Measurements from ENCODE around the gene CD52. TPM values are rescaled to one million over a fixed set of nuclear protein-coding genes. Genes with fewer than 3 reads are reported as not detected.

Gene CD52
- polyA plus RNA-seq, 3 donors: 851 to 4,047 (median 2,617) TPM

DNA sequence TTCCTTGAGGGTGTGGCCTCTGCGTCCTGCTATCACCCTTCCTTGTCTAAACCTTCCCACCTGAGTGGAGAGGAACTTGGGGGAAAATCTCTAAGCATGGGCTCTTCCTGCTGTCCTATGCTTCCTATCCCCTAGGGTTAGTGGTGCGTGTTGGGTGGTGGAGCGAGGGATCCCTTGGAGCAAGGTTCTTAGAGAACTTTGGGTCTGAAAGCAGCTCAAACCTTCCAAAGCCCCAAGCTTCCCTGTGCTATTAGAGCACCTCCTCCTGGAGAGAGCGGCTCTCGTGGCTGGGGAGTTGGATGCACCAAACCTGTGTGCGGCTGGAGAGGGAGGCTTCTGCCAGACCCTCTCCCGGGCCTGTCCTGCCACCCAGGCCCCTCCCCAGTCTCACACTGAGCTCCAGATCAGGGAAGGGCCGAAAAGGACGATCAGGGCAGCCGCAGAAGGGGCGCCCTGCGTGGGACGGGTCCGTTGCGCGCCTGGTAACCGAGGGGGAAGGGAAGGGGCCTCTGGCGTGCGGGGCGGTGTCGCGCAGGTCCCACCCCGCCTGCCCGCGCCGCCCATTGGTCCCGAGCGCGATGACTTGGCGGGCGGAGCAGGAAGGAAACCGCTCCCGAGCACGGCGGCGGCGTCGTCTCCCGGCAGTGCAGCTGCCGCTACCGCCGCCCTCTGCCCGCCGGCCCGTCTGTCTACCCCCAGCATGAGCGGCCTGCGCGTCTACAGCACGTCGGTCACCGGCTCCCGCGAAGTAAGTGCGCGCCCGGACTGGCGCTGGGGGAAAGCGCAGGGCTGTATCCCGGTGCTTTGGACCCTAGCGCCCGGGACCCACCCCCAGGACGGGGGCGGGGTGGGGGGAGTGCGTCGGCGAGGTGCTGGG is 38.1 kb upstream of the CD52 start, which contains the start of gene SH3BGRL3:
SH3BGRL3 (plus strand) TSS at position 631 of the 877 bp plus-strand sequence; CDS start at position 701, 70 bp downstream.
- Mint-ChIP-seq H3K4me3 (peak within 1 kb of the TSS; percentile 91 to 92), H3K36me3 (peaks cover 50 to 68% of the 10 kb centered on the region in 2 donors), H3K27me3 (ENCODE audit: low read depth in 3 of 3) (peaks cover 0 to 7% (median 2%) of the 10 kb centered on the region in 3 donors), H3K4me1 (peaks cover 88% of the 10 kb centered on the region), H3K27ac (peak within 1 kb of the TSS; percentile 96 to 100 (median 100)), H3K9me3 (no peaks in the 10 kb centered on the region)
- Histone ChIP-seq H3K36me3 (replicated peaks in 1 of 2; ENCODE audit: control insufficient read depth in 1 of 2, insufficient read depth in 2 of 2, low read length in 2 of 2) (peaks cover 39 to 48% of the 10 kb centered on the region in 2 donors), H3K79me2 (ENCODE audit: insufficient read depth, low read length) (peaks cover 76% of the 10 kb centered on the region), H3K27me3 (ENCODE audit: control insufficient read depth in 2 of 2, insufficient read depth in 2 of 2, low read length in 2 of 2) (no peaks in the 10 kb centered on the region), H3K4me1 (ENCODE audit: control insufficient read depth in 1 of 2, insufficient read depth in 2 of 2, low read length in 2 of 2) (peaks cover 93 to 94% of the 10 kb centered on the region in 2 donors), H3K9ac (ENCODE audit: insufficient read depth, low read length, poor library complexity, severe bottlenecking) (peak within 1 kb of the TSS; percentile 96), H4K20me1 (ENCODE audit: insufficient read depth, low read length) (peaks cover 41% of the 10 kb centered on the region), H3K9me3 (replicated peaks in 1 of 2; ENCODE audit: control insufficient read depth in 1 of 2, insufficient read depth in 1 of 2, low read length in 2 of 2) (no peaks in the 10 kb centered on the region), H3K4me3 (replicated peaks in 1 of 3; ENCODE audit: low read depth in 2 of 3, low read length in 3 of 3) (peak within 1 kb of the TSS; percentile 74 to 93 (median 83)), H2AFZ (ENCODE audit: insufficient read depth, low read depth, low read length, poor library complexity, severe bottlenecking) (no peak within 1 kb of the TSS), H3K4me2 (replicated peaks; ENCODE audit: extremely low read depth, low read length, poor library complexity, severe bottlenecking) (peak within 1 kb of the TSS; percentile 92), H3K27ac (ENCODE audit: low read depth in 1 of 2, low read length in 2 of 2) (peak within 1 kb of the TSS; percentile 99 to 100)
- TF ChIP-seq, protein P1, sequence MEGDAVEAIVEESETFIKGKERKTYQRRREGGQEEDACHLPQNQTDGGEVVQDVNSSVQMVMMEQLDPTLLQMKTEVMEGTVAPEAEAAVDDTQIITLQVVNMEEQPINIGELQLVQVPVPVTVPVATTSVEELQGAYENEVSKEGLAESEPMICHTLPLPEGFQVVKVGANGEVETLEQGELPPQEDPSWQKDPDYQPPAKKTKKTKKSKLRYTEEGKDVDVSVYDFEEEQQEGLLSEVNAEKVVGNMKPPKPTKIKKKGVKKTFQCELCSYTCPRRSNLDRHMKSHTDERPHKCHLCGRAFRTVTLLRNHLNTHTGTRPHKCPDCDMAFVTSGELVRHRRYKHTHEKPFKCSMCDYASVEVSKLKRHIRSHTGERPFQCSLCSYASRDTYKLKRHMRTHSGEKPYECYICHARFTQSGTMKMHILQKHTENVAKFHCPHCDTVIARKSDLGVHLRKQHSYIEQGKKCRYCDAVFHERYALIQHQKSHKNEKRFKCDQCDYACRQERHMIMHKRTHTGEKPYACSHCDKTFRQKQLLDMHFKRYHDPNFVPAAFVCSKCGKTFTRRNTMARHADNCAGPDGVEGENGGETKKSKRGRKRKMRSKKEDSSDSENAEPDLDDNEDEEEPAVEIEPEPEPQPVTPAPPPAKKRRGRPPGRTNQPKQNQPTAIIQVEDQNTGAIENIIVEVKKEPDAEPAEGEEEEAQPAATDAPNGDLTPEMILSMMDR (IDR thresholded peaks at IDR 0.05): no peak
- peak; percentile 87 to 90 (median 88) for DNase-seq
- intact Hi-C loops (cut with micrococcal nuclease): loop anchor here in 1 of 2 donors (2.0 kb wide), 1 partner anchor 27 kb away; the partner anchor contains the start of gene UBXN11
- under 1% methylated on average over 59 of the region's 66 CpGs for WGBS (ENCODE audit: insufficient coverage)

DNA sequence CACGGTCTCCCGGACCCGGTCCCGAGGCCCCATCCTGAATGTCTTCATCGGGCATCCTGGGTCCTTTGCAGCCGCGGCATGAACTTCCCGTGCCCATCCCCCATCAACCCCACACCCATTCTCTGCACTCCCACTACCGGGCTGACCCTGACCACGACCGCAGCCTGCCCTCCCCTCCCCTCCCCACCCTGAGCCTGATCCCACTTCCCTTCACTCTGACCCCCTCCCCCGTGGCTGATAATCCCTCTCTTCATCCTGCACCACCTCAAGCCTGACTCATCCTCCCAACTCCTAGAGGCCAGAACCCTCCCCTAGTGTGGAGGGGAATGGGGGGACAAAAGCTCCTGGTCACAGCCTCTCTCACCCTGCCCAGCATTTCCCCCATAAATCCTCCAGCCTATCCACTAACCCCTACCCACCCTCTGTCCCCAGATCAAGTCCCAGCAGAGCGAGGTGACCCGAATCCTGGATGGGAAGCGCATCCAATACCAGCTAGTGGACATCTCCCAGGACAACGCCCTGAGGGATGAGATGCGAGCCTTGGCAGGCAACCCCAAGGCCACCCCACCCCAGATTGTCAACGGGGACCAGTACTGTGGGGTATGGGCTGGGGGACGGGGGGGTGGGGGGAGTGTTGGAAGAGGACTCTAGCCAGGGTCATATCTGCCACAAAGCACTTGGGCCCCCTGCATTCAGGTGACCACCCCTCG is 37.3 kb upstream of the CD52 start:
- WGBS (ENCODE audit: insufficient coverage): 14% methylated on average over 7 of the region's 20 CpGs
- Mint-ChIP-seq H3K27me3 (ENCODE audit: low read depth in 3 of 3) (peaks cover 0 to 7% (median 2%) of the 10 kb centered on the region in 3 donors), H3K36me3 (peaks cover 57 to 76% of the 10 kb centered on the region in 2 donors), H3K27ac (peak overlapping the region; percentile 96 to 100 (median 100)), H3K4me1 (peaks cover 88% of the 10 kb centered on the region), H3K9me3 (no peaks in the 10 kb centered on the region), H3K4me3 (peak overlapping the region; percentile 91 to 92)
- intact Hi-C loops (cut with micrococcal nuclease): no loop called here
- H3K4me2 ChIP-seq (replicated peaks; ENCODE audit: extremely low read depth, low read length, poor library complexity, severe bottlenecking): peak overlapping the region; percentile 92
- peaks cover 82% of the 10 kb centered on the region for H3K79me2 ChIP-seq (ENCODE audit: insufficient read depth, low read length)
- H2AFZ ChIP-seq (ENCODE audit: insufficient read depth, low read depth, low read length, poor library complexity, severe bottlenecking): no peak overlapping the region
- no peaks in the 10 kb centered on the region for H3K9me3 ChIP-seq (replicated peaks in 1 of 2; ENCODE audit: control insufficient read depth in 1 of 2, insufficient read depth in 1 of 2, low read length in 2 of 2)
- TF ChIP-seq, protein P1 (IDR thresholded peaks at IDR 0.05): no peak
- peak overlapping the region; percentile 99 to 100 for H3K27ac ChIP-seq (ENCODE audit: low read depth in 1 of 2, low read length in 2 of 2)
- H3K27me3 ChIP-seq (ENCODE audit: control insufficient read depth in 2 of 2, insufficient read depth in 2 of 2, low read length in 2 of 2): no peaks in the 10 kb centered on the region
- peak in 1 of 3 donors; percentile 59 for DNase-seq
- H3K36me3 ChIP-seq (replicated peaks in 1 of 2; ENCODE audit: control insufficient read depth in 1 of 2, insufficient read depth in 2 of 2, low read length in 2 of 2): peaks cover 43 to 48% of the 10 kb centered on the region in 2 donors
- peak overlapping the region; percentile 74 to 93 (median 83) for H3K4me3 ChIP-seq (replicated peaks in 1 of 3; ENCODE audit: low read depth in 2 of 3, low read length in 3 of 3)
- H3K9ac ChIP-seq (ENCODE audit: insufficient read depth, low read length, poor library complexity, severe bottlenecking): peak overlapping the region; percentile 96
- H3K4me1 ChIP-seq (ENCODE audit: control insufficient read depth in 1 of 2, insufficient read depth in 2 of 2, low read length in 2 of 2): peaks cover 93 to 94% of the 10 kb centered on the region in 2 donors
- H4K20me1 ChIP-seq (ENCODE audit: insufficient read depth, low read length): peaks cover 41% of the 10 kb centered on the region

Data from CD14-positive monocyte (primary cell).